Measurements from ENCODE around the gene HDLBP.

HDLBP gene

GRCh38 chr2:241272303-241273209, 42.9 kb downstream of the HDLBP start:
- Histone ChIP-seq H3K27me3 (ENCODE audit: control insufficient read depth, insufficient read depth, low read length) (no peaks in the 10 kb centered on the region), H3K9ac (ENCODE audit: low read depth, low read length) (peak overlapping the region; percentile 72), H3K4me1 (ENCODE audit: control insufficient read depth, insufficient read depth, low read length) (peaks cover 5% of the 10 kb centered on the region; the same call in 1 of the 2 replicates), H3K9me3 (ENCODE audit: control insufficient read depth, insufficient read depth, low read length) (no peaks in the 10 kb centered on the region), H3K4me3 (ENCODE audit: low read depth, low read length) (peak overlapping the region; percentile 69), H3K27ac (ENCODE audit: low read depth, low read length) (peak overlapping the region; percentile 15), H3K36me3 (ENCODE audit: control insufficient read depth, insufficient read depth, low read length) (peaks cover 17% of the 10 kb centered on the region)

GRCh38 chr2:241271706-241272302, 43.7 kb downstream of the HDLBP start:
- peaks cover 24% of the 10 kb centered on the region for H3K36me3 ChIP-seq (ENCODE audit: control insufficient read depth, insufficient read depth, low read length)
- no peaks in the 10 kb centered on the region for H3K9me3 ChIP-seq (ENCODE audit: control insufficient read depth, insufficient read depth, low read length)
- no peak overlapping the region for H3K27ac ChIP-seq (ENCODE audit: low read depth, low read length)
- H3K4me1 ChIP-seq (ENCODE audit: control insufficient read depth, insufficient read depth, low read length), result peaks cover 5% of the 10 kb centered on the region; the same call in 1 of the 2 replicates
- peak overlapping the region; percentile 69 for H3K4me3 ChIP-seq (ENCODE audit: low read depth, low read length)
- H3K9ac ChIP-seq (ENCODE audit: low read depth, low read length), result peak overlapping the region; percentile 72; the same call in 1 of the 2 replicates
- no peaks in the 10 kb centered on the region for H3K27me3 ChIP-seq (ENCODE audit: control insufficient read depth, insufficient read depth, low read length)

- Histone ChIP-seq H3K27ac (ENCODE audit: low read depth, low read length) (no peak overlapping the region), H3K9ac (ENCODE audit: low read depth, low read length) (no peak overlapping the region), H3K36me3 (ENCODE audit: control insufficient read depth, insufficient read depth, low read length) (peaks cover 37% of the 10 kb centered on the region), H3K27me3 (ENCODE audit: control insufficient read depth, insufficient read depth, low read length) (no peaks in the 10 kb centered on the region), H3K4me3 (ENCODE audit: low read depth, low read length) (no peak overlapping the region), H3K9me3 (ENCODE audit: control insufficient read depth, insufficient read depth, low read length) (no peaks in the 10 kb centered on the region), H3K4me1 (ENCODE audit: control insufficient read depth, insufficient read depth, low read length) (peaks cover 5% of the 10 kb centered on the region; the same call in 1 of the 2 replicates)
Measured at GRCh38 chr2:241270531-241270930, 44.9 kb downstream of the HDLBP start.

- Histone ChIP-seq H3K9ac (ENCODE audit: low read depth, low read length) (no peak overlapping the region), H3K4me3 (ENCODE audit: low read depth, low read length) (no peak overlapping the region), H3K36me3 (ENCODE audit: control insufficient read depth, insufficient read depth, low read length) (peaks cover 40% of the 10 kb centered on the region), H3K4me1 (ENCODE audit: control insufficient read depth, insufficient read depth, low read length) (peaks cover 5% of the 10 kb centered on the region; the same call in 1 of the 2 replicates), H3K27ac (ENCODE audit: low read depth, low read length) (no peak overlapping the region), H3K9me3 (ENCODE audit: control insufficient read depth, insufficient read depth, low read length) (no peaks in the 10 kb centered on the region), H3K27me3 (ENCODE audit: control insufficient read depth, insufficient read depth, low read length) (no peaks in the 10 kb centered on the region)
Measured at GRCh38 chr2:241269707-241270520, 45.6 kb downstream of the HDLBP start.

GRCh38 chr2:241268716-241269445, 46.6 kb downstream of the HDLBP start:
- Histone ChIP-seq H3K4me1 (ENCODE audit: control insufficient read depth, insufficient read depth, low read length) (peaks cover 5% of the 10 kb centered on the region; the same call in 1 of the 2 replicates), H3K9ac (ENCODE audit: low read depth, low read length) (no peak overlapping the region), H3K27ac (ENCODE audit: low read depth, low read length) (no peak overlapping the region), H3K36me3 (ENCODE audit: control insufficient read depth, insufficient read depth, low read length) (peaks cover 46% of the 10 kb centered on the region), H3K27me3 (ENCODE audit: control insufficient read depth, insufficient read depth, low read length) (no peaks in the 10 kb centered on the region), H3K9me3 (ENCODE audit: control insufficient read depth, insufficient read depth, low read length) (no peaks in the 10 kb centered on the region), H3K4me3 (ENCODE audit: low read depth, low read length) (no peak overlapping the region)

- Histone ChIP-seq H3K9ac (ENCODE audit: low read depth, low read length) (no peak overlapping the region), H3K36me3 (ENCODE audit: control insufficient read depth, insufficient read depth, low read length) (peaks cover 52% of the 10 kb centered on the region), H3K27ac (ENCODE audit: low read depth, low read length) (no peak overlapping the region), H3K4me1 (ENCODE audit: control insufficient read depth, insufficient read depth, low read length) (peaks cover 4% of the 10 kb centered on the region; the same call in 1 of the 2 replicates), H3K9me3 (ENCODE audit: control insufficient read depth, insufficient read depth, low read length) (no peaks in the 10 kb centered on the region), H3K27me3 (ENCODE audit: control insufficient read depth, insufficient read depth, low read length) (no peaks in the 10 kb centered on the region), H3K4me3 (ENCODE audit: low read depth, low read length) (no peak overlapping the region)
Measured at GRCh38 chr2:241268306-241268705, 47.2 kb downstream of the HDLBP start.

GRCh38 chr2:241267249-241268067, 48.0 kb downstream of the HDLBP start:
- Histone ChIP-seq H3K9ac (ENCODE audit: low read depth, low read length) (no peak overlapping the region), H3K27ac (ENCODE audit: low read depth, low read length) (no peak overlapping the region), H3K4me1 (ENCODE audit: control insufficient read depth, insufficient read depth, low read length) (no peaks in the 10 kb centered on the region), H3K27me3 (ENCODE audit: control insufficient read depth, insufficient read depth, low read length) (no peaks in the 10 kb centered on the region), H3K36me3 (ENCODE audit: control insufficient read depth, insufficient read depth, low read length) (peaks cover 60% of the 10 kb centered on the region), H3K4me3 (ENCODE audit: low read depth, low read length) (no peak overlapping the region), H3K9me3 (ENCODE audit: control insufficient read depth, insufficient read depth, low read length) (no peaks in the 10 kb centered on the region)

GRCh38 chr2:241265506-241265905, 50.0 kb downstream of the HDLBP start:
- Histone ChIP-seq H3K27me3 (ENCODE audit: control insufficient read depth, insufficient read depth, low read length) (no peaks in the 10 kb centered on the region), H3K9ac (ENCODE audit: low read depth, low read length) (no peak overlapping the region), H3K4me1 (ENCODE audit: control insufficient read depth, insufficient read depth, low read length) (no peaks in the 10 kb centered on the region), H3K36me3 (ENCODE audit: control insufficient read depth, insufficient read depth, low read length) (peaks cover 80% of the 10 kb centered on the region), H3K27ac (ENCODE audit: low read depth, low read length) (no peak overlapping the region), H3K9me3 (ENCODE audit: control insufficient read depth, insufficient read depth, low read length) (no peaks in the 10 kb centered on the region), H3K4me3 (ENCODE audit: low read depth, low read length) (no peak overlapping the region)

GRCh38 chr2:241263061-241263460, 52.4 kb downstream of the HDLBP start:
- no peaks in the 10 kb centered on the region for H3K9me3 ChIP-seq (ENCODE audit: control insufficient read depth, insufficient read depth, low read length)
- H3K36me3 ChIP-seq (ENCODE audit: control insufficient read depth, insufficient read depth, low read length), result peaks cover 90% of the 10 kb centered on the region
- no peaks in the 10 kb centered on the region for H3K4me1 ChIP-seq (ENCODE audit: control insufficient read depth, insufficient read depth, low read length)
- no peak overlapping the region for H3K27ac ChIP-seq (ENCODE audit: low read depth, low read length)
- no peak overlapping the region for H3K9ac ChIP-seq (ENCODE audit: low read depth, low read length)
- no peak overlapping the region for H3K4me3 ChIP-seq (ENCODE audit: low read depth, low read length)
- no peaks in the 10 kb centered on the region for H3K27me3 ChIP-seq (ENCODE audit: control insufficient read depth, insufficient read depth, low read length)

- Histone ChIP-seq H3K9ac (ENCODE audit: low read depth, low read length) (no peak overlapping the region), H3K36me3 (ENCODE audit: control insufficient read depth, insufficient read depth, low read length) (peaks cover 89% of the 10 kb centered on the region), H3K27ac (ENCODE audit: low read depth, low read length) (no peak overlapping the region), H3K4me3 (ENCODE audit: low read depth, low read length) (no peak overlapping the region), H3K9me3 (ENCODE audit: control insufficient read depth, insufficient read depth, low read length) (no peaks in the 10 kb centered on the region), H3K4me1 (ENCODE audit: control insufficient read depth, insufficient read depth, low read length) (no peaks in the 10 kb centered on the region), H3K27me3 (ENCODE audit: control insufficient read depth, insufficient read depth, low read length) (no peaks in the 10 kb centered on the region)
Measured at GRCh38 chr2:241261628-241262027, 53.8 kb downstream of the HDLBP start.
